ENCODE measurements around the gene MRPL54.
A peak's percentile ranks its signal among the peaks of the same experiment; 100 is the strongest.

MRPL54 gene

GRCh38 chr19:3769494-3769893 is 7.0 kb downstream of the MRPL54 start:
- DNase-seq (ENCODE audit: low read depth), result no peak

GRCh38 chr19:3770136-3770999 is 7.9 kb downstream of the MRPL54 start:
- DNase-seq (ENCODE audit: low read depth), result no peak

DNA sequence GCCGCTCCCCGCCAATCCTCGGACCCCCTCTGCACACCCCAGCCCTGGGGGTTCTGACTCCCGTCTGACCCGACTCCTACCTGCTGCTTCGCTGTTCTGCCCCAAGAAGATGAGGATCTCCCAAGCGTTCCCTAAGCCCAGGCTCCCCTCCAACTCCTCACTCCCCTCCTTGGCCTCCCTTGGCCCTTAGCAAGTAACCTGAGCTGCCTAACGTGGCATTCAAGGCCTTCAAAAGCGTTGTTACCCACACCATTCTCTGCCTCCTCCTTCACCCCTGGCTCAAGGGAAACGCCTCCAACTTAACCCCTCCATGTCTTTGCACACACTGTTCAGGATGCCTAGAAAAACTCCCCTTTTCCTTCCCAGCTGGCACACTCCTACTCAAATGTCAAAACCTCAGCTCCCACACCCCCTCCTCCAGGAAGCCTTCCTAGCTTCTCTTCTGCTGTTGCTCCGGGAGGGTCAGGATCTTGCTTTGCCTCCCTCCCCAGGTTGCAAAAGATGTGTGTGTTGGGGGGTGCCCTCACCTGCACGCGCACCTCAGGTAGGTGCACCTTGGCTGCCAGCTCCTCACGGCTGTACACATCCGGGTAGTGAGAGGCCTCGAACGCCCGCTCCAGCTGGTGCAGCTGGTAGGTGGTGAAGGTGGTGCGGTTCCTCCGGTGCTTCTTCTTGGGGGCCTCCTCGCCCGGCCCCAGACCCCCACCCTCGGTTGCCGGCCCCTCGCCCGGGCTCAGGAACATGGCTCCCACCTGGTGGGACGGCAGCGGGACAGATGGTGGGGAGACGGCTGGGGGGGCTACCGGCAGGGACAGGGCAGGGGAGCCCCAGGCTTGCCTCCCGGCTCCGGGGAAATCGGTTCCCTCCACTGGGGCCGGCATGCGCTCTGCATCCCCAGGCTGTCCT is 8.8 kb downstream of the MRPL54 start:
- no peak for DNase-seq (ENCODE audit: low read depth)

DNA sequence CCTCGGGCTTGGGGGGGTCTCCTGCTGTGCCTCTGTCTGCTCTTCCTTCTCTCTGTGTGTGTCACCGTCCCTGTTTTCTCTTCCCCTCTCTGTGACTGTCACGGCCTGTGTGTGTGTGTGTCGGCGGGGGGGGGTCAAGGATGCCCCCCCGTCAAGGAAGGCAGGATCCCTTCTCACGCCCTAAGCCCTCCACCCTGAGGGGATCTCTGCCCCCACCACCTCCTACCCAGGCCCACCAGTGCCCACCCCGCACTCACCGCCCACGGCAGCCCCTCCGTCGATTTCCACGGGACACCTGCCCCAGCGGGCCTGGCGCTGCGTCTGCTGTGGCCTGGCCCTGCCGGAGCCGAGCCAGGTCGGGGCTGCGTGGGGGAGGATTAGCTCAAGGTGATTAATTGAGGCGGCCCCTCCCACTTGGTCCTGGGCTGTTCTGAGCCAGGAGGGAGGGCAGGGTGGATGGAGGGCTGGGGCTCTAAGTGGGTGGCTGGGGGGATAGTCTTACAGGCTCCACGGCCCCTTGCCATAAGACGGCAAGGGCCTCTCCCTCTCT is 9.5 kb downstream of the MRPL54 start, which contains the start of gene RAX2:
RAX2 (minus strand) TSS at position 323 of the 550 bp plus-strand sequence. CDS start 486 bp downstream, outside the sequence.
- no peak for DNase-seq (ENCODE audit: low read depth)

DNA sequence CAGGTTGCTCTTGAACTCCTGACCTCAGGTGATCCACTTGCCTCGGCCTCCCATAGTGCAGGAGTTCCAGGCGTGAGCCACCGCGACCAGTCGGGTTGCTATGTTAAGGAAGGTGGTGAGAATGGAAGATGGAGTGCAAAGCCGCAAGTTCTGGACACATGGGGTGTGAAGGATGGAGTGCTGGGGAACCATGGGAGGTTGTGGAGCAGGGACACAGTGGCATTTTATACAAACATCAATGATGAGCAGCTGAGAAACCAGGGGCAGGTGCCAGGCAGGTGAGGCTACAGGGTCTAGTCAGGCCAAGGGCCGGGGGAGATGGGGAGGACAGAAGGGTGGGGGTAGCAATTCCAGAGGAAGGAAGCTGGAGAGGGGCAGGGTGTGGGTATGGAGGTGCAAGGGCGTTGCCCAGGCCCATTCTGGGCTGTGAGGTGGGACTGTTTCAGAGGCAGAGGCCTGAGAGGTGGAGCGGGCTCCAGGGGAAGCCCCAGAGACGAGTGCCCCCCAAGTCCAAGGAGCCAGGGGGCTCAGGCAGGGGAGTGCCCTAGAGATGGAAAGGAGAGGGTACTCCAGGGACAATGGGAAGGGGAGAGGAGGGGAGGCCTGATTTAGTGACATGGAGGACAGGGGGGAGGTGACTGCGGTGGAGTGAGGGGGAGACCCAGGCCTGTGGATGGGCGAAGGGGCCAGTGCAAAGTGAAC is 11.5 kb downstream of the MRPL54 start:
- no peak for DNase-seq (ENCODE audit: low read depth)

DNA sequence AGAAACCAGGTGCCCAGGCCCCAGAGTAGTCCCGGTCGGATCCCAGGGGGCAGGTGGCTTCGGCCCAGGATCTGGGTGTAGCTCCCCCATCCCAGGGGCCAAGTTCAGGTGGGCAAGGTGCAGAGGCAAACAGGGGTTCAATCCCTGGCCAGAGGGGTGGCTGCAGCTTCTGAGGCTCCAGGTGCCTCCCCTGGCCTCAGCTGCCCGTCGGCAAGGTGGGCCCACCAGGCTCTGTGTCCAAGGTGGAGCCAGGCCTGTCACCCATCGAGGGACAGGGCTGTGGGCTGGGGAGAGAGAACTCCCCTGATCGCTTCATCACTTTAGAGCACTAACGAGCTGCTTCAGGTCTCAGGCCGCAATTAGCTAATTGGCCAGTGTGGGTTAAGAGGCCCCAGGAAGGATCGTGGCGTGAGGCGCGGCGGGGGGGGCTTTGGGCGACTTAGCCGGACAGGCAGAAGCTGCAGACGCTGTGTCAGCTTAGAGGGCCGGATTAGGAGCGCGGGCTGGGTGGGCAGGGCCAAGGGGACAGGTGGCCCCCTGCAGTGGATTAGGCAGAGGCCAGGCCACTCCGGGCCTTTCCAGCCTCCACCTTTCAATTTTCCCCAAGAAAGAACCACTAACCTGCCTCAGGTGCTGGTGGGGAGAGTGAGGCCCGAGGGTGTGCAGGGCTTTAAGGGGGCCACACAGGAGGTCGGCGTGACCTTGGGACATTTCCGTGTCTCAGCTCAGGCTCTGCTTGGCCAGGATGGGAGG is 12.3 kb downstream of the MRPL54 start:
- no peak for DNase-seq (ENCODE audit: low read depth)

DNA sequence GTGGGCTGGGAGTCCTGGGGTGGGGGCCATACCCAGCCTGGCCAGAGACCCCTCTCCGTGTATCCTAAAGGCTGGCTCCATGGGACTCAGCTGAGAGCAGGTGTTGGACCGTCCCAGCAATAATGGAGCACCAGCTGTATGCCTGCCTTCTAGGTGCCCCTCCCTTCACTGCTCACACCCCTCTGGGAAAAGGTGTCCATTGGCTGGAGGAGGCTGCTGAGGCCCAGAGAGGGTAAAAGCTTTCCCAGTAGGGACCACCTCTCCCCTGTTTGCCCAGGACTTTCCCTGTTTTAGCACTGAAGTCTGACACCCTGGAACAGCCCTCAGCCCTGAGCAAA is 12.9 kb downstream of the MRPL54 start:
- DNase-seq (ENCODE audit: low read depth), result no peak

DNA sequence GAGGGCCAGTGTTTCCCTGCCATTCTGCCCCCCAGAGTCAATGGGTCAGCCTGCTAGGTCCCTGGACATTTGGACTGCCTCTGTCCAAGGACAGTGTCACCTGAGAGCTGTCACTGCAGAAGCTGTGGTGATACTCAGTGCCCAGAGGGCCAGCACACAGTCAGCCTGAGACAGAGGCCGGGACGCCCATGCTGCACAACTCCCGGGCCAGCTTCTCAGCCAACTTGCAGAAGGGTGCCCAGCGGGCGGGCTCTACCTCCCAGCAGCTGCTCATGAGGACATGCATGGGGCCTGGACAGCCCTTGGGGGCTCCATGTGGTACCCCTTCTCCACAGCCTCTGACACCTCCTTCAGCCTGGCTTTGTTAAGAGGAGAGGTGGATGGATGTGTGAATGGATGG is 13.3 kb downstream of the MRPL54 start:
- DNase-seq (ENCODE audit: low read depth), result no peak

GRCh38 chr19:3776479-3777040 is 14.1 kb downstream of the MRPL54 start:
- DNase-seq (ENCODE audit: low read depth), result no peak

GRCh38 chr19:3778104-3778867 is 15.8 kb downstream of the MRPL54 start:
- DNase-seq (ENCODE audit: low read depth), result no peak

DNA sequence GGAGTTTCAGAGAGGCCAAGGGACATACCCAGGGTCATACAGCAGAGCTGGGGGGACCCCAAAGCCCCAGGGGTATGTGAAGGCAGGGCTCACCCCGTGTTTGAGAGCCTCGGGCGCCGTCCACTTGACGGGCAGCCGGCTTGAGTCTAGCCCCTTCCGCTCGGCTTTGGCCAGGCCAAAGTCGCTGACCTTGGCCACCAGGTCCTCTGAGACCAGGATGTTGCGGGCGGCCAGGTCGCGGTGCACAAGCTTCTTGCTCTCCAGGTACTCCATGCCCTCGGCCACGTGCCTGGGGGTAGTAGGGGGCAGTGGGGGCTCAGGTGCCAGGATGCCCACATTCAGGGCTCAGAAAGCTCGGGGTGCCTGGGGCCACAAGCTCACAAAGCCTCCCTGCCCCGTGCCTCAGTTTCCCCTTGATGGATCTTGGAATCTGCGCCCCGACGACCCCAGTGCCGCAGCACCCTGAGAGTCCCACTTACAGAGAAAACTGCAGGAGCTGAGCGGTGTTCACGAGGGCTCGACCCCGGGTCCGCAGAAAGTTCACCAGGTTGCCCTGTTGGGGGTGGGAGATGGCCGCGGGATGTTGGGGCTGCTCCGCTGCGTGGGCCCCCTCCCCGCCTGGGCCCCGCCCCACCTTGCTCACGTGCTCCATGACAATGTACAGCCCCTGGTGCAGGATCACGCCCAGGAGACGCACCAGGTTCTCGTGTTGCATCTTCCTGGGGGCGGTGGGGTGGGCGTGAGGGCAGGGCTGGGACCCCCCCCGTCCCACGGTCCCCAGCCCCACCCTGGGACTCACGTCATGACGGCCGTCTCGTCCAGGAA is 16.6 kb downstream of the MRPL54 start:
- DNase-seq (ENCODE audit: low read depth), result no peak

DNA sequence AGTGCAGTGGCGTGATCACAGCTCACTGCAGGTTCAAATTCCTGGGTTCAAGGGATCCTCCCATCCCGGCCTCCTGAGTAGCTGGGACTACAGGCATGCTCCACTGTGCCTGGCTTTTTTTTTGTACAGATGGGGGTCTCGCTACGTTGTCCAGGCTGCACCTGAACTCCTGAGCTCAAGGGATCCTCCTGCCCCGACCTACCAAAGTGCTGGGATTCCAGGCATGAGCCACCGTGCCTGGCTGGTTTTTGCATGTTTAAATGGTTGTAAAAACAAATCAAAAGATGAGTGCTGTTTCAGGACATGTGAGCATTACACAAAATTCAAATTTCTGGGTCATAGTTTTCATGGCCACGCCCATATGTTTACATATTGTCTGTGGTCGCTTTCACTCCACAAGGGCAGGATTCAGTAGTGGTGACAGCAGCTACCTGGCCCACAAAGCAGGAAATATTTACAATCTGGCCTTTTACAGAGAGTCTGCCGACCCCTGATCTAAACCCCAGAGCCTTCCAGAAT is 18.4 kb downstream of the MRPL54 start:
- no peak for DNase-seq (ENCODE audit: low read depth)

GRCh38 chr19:3781603-3782002 is 19.1 kb downstream of the MRPL54 start:
- no peak for DNase-seq (ENCODE audit: low read depth)

DNA sequence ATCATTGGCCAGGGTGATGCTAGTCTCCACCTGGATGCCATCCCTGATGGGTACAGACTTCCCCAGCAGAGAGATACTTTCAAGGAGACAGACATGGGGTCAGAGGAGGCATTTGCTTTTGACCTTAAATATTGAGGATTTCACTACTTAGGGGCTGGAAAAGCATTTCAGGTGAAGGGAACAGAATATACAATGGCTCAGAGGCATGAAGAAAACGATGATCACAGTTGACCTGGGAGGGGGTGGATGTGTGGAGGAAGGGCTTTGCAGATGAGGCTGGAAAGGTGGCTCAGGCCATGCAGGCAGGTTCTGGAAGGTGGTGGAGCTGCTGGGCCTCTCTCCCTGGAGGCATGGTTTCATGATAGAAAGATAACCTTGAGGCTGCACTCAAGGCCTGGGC is 19.8 kb downstream of the MRPL54 start:
- no peak for DNase-seq (ENCODE audit: low read depth)

GRCh38 chr19:3782903-3783302 is 20.4 kb downstream of the MRPL54 start:
- no peak for DNase-seq (ENCODE audit: low read depth)

DNA sequence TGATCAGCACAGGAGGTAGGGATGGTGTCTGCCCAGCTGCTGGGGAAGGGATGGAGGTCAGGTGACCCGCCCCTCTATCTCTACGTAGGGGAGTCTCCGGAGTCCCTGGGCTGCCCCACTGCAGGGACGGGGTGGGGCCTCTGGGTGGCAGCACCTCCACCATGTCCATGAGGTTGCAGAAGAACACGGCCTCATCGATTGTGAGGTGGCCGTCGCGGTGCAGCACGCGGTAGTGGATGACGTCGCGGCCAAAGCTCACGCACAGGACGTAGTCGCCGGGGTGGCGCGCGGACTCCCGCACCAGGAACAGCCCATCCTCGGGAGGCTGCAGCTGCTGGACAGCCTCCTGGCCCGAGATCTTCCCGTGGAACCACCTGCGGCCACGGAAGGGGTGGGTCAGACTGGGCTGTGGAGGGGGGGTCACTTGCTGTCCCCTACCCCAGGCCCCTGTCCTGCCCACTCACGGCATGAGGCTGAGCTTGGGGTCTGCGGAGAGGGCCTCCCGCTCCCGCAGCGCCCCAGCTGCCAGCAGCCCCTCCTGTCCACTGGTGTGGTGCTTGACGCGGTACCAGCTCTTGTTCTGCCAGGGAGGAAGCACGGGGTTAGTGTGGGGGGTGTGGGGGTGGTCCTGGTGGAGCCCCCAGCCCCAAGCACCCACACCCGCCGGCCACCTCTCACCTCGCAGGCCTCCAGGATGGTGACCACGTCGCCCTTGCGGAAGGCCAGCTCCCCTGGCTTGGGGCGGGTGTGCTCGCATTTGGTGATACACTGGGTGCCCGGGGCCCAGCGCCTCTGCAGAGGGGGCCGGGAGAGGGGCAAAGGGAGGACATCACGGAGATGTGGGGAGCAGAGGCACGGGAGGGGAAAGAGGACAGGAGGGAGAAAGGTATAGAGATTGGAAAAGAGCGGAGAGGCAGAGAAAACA is 21.4 kb downstream of the MRPL54 start:
- DNase-seq (ENCODE audit: low read depth), result peak; percentile 24

DNA sequence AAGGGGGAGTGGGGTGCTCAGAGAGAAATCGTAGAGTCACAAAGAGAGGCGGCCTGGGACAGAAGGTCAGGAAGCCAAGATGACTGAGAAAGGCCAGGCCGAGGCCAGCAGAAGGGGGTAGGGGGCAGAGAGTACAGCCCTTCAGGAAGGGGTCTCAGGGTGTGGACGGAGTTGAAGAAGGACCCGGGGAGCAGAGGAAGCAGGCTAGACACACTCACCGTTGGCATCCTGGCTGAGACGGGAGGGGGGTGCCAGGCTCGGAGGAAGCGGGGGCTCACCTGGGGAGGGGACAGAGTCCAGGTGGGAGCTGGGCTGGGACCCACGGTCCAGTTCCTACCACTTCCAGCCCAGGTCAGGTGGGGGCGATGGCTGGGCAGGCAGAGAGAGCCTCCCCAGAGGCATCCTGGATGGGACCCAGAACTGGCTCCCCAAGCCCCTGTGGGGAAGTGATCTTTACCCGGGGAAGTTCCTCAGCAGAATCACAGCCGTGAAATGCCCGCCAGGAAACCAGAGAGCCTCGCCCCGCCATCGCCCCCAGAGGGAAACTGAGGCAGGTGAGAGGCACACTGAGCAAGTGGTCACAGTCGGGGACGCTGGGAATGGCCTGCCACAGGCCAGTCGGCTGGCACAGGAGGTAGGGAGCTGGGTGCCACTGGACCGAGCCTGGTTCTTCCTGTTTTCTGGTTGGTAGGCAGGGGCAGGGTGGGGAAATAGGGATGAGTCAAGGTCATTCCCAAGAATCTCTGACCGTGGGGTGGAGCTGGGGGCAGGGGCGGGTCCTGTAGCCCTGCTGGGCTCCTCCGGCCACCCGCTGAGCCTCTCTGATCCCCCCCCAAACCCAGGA is 22.3 kb downstream of the MRPL54 start:
- DNase-seq (ENCODE audit: low read depth), result no peak
